ENCODE data around the gene BCR.
A peak's percentile ranks its signal among the peaks of the same experiment; 100 is the strongest.

Gene BCR

DNA sequence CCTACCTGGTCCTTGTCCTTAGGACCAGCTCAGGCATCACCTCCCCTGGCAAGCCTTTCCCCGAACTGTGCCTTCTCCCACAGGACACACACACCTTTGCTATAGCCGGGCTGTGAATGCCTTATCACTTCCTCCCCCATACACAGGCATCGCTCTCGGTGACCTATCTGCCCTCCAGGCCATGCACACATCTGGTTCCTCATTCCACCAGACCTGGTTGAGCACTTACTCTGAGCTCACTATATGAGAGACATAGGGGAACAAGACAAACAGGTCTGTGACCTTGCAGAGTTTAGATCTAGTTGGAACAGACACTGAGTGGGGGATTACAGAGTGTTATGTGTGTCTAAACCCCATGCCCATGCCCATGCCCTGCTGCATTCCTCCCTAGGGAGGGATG lies 3.1 kb upstream of the BCR start:
- peak; percentile 14 for DNase-seq (ENCODE audit: low spot score)

DNA sequence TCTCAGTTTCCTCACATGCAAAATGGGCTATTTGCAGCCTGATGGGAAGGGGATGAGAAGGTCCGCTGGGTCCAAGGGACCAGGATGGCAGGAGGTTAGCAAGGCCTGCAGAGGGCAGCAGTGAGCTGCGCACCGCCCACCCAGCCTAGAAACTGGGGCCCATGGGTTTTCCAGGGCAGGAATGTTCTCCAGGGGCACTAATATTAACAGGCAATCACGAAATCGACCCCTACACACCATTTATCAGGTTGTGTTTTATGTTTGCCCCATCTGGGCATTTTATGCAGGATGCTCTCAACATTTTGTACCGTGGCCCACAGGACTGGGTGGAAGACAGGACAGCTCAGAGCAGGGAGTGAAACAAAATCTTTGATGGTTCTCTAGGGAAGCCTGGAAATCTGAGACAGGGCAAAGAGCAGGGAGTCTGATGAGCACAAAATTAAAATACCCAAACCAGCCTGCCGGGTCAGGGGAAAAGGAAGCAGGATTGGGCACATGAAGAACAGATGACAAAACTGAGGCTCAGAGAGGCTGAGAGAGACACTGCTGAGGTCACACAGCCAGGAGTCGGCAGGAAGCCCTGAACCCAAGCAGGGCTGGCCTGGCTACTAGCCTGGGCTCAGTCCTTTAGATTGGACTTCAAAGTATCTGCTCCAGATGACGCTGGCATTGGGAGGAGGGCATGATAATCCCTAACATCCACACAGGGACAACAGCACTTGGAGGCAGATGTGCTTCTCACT lies 1.6 kb upstream of the BCR start:
- DNase-seq (ENCODE audit: low spot score) = peak; percentile 71

DNA sequence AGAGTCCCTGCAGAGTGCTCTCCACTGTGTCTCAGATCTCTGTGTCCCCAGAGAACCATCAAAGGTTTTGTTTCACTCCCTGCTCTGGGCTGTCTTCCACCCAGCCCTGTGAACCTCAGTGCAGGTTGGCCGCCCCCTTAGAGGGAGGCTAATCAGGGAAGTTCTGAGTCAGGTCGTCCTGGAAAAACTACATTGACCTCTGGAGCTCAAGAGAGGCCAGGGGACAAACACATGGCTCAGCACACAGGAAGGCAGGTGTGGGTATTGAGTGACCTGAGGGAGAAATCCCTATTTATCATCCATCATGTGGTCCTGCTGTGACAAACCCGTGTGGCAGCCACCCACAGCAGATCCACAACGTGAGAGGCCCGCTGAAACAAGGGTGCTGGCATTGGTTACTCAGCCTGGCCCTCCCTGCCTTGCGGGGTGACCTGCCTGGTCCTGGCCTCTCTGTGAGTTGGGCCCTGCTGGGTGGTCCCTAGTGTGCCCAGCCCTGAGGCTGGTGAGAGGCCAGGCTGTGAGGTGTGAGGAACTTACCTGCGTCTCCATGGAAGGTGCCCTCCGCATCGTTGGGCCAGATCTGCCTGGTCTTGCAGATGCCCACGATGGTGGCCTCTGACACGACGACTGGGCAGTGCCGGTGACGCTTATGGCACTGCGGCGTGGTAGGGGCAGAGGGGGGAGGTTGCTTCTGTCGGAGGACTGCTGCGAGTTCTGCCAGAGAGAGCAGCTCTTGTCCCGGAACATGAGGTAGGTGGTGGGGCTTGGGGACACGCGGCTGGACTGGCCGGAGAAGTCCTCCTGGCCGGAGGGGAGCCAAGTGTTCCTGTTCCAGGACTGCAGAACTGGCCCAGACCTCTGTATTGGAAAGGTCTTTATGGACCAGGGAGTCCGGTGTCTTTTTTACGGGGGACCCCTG lies 669 bp upstream of the BCR start:
- DNase-seq (ENCODE audit: low spot score) = peak; percentile 61

DNA sequence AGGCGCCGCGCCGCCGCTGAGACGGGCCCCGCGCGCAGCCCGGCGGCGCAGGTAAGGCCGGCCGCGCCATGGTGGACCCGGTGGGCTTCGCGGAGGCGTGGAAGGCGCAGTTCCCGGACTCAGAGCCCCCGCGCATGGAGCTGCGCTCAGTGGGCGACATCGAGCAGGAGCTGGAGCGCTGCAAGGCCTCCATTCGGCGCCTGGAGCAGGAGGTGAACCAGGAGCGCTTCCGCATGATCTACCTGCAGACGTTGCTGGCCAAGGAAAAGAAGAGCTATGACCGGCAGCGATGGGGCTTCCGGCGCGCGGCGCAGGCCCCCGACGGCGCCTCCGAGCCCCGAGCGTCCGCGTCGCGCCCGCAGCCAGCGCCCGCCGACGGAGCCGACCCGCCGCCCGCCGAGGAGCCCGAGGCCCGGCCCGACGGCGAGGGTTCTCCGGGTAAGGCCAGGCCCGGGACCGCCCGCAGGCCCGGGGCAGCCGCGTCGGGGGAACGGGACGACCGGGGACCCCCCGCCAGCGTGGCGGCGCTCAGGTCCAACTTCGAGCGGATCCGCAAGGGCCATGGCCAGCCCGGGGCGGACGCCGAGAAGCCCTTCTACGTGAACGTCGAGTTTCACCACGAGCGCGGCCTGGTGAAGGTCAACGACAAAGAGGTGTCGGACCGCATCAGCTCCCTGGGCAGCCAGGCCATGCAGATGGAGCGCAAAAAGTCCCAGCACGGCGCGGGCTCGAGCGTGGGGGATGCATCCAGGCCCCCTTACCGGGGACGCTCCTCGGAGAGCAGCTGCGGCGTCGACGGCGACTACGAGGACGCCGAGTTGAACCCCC lies 798 bp downstream of the BCR start:
- peak; percentile 24 for DNase-seq (ENCODE audit: low spot score)

DNA sequence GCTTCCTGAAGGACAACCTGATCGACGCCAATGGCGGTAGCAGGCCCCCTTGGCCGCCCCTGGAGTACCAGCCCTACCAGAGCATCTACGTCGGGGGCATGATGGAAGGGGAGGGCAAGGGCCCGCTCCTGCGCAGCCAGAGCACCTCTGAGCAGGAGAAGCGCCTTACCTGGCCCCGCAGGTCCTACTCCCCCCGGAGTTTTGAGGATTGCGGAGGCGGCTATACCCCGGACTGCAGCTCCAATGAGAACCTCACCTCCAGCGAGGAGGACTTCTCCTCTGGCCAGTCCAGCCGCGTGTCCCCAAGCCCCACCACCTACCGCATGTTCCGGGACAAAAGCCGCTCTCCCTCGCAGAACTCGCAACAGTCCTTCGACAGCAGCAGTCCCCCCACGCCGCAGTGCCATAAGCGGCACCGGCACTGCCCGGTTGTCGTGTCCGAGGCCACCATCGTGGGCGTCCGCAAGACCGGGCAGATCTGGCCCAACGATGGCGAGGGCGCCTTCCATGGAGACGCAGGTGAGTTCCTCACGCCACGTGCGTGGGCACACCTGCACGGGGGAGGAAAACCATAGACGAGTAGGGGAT lies 1.5 kb downstream of the BCR start:
- peak; percentile 23 for DNase-seq (ENCODE audit: low spot score)

DNA sequence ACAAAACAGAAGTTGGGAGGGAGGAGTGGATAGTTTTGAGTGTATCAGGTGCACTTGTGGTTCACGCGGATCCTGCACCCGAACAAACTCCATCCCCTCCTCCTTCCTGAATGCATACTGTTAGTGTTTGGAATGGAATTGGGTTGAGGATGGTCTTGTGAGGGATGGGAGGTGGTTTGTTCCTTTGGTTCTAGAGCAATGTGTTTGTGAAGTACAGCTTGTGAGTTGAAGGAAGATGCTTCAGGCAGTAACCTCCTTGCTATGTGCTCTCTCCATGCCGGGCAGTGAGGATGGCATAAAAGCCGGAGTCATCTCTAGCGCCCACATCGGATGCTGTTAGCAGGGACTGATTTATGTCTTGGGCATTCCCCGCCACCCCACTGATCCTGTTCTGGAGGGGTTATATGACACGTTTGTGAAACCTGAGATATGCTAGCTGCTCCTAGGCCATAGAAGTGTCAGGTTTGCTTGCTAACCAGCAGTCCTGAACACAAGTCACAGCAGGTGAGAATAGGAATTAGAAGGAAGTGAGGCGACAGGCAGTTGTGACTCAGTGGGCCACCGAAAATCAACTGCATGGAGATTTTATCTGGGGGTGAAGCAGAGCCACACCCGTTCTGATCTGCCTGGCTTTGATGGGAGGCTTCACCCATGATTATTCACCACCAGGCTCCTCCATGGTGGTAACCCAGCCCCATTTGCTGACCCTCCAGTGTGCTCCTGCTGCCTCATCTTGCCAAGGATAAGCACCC lies 2.2 kb downstream of the BCR start:
- peak; percentile 63 for DNase-seq (ENCODE audit: low spot score)

DNA sequence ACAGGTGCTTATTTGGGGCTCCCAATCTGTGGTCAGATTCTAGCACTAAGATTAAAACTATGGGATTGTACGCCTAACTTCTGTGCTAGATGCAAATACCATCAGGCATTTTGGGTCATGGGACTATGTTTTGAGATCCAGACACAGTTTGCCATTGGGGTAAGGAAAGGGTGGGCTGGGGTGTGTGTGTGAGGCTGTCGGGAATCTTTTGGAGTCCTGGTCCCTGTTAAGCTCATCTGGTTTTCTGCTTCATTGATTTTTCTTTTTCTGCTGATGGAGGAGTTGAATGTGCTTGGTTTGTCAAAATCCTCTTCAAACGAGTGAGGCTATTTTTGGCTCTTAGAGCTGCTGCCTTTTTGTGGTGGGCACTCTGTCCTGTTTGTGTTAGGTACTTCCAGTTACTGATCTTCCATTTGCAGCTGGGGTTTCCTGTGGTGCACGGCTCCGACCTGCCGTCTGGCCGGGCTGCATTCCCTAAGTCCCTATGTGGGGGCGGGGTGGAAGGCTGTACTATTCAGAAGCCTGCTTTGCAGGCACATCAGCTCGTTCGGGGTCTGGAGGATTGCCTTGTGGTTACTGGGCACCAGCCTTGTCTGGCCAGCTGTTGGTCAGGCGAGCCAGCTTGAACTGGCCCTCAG lies 2.9 kb downstream of the BCR start:
- DNase-seq (ENCODE audit: low spot score) = peak; percentile 29

DNA sequence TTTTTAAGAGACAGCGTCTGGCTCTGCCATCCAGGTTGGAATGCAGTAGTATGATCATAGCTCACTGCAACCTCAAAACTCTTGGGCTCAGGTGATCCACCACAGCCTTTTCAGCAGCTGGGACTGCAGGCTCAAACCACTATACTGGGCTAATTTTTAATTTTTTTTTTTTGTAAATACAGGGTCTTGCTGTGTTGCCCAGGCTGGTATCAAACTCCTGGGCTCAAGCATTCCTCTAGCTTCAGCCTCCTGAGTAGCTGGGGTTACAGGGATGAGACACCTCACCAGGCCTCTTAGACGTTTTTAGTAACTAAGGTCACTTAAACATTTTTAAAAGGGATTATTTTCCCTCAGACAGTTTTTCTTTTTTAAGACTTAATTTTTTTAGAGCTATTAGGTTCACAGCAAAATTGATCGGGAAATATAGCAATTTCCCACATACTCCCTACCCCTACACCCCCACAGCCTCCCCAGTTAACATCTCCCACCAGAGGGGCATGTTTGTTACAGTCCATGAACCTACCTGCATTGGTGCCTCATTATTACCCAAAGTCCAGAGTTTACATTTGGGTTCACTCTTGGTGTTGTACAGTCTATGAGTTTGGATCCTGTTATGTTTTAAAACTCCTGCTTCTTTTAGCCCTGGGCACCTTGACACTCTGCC lies 3.9 kb downstream of the BCR start:
- peak; percentile 14 for DNase-seq (ENCODE audit: low spot score)

DNA sequence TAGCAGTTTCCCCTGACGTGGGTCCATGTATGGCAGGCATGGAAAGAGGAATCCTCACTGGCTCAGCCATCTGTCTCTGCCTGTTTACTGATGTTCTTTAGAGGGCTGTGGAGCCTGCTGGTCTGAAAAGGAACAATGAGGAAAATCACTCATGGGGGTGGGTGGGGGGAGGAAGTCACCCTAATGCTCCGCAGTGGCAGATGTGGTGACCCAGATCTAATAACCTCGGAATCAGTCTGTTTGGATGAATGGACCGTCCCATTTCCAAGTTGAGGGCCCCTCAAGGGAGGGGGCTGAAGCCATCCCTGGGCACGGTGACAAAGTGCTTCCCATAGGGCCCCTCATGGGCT lies 4.4 kb downstream of the BCR start:
- no peak for DNase-seq (ENCODE audit: low spot score)

DNA sequence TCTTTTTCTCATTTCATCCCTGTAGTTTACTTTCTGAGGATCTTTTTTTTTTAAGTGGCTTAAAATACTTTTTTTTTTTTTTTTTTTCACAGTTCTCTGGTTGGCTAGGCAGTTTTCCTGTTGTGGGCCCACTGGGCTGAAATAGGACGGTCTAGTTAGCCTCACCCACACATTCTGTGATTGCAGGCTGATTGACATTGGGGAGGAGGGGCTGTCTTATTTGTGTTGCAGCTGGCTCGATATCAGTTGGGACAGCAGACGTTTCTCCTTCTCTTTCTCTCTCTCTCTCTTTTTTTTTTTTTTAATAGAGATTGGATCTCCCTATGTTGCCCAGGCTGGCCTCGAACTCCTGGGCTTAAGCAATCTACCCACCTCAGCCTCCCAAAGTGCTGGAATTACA lies 6.9 kb downstream of the BCR start:
- no peak for DNase-seq (ENCODE audit: low spot score)

DNA sequence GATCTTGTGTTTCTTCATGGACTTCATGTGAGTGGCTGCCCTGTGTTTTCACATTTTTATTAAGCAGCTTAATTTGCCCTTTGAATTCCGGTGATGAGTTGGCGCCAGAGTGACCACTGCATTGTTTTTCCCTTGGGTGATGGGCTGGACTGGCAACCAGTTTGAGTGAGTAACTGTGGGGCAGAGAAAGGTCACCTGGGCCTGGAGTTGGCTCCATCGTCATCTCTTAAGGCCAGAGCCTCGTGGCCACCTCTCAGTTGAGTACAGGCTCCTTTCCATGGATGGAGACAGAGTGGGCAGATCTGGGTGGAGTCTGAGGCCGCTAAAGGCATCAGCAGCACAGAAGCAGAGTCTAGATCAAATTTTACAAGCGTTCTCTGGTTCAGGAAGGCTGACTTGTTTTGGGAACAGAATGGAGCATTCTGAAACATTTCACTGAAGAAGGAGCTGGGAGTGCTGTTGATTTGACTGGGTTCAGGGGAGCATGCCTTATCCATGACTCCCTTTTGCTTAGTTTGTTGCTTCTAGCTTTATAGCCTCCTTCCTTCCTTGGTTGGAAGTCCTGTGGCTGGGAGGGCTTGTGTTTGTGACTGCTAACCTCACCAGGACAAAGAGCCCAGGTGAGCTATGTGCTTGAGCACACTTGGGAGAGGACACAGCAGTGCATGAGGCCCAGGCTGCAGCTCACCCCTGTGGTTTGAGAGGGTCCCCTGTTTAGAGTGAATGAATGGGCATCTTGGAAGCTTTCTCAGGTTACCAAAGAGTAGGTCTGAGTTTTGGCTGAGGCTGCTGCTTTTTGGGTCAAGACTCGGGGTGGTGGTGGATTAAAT lies 7.8 kb downstream of the BCR start:
- DNase-seq (ENCODE audit: low spot score) = no peak

DNA sequence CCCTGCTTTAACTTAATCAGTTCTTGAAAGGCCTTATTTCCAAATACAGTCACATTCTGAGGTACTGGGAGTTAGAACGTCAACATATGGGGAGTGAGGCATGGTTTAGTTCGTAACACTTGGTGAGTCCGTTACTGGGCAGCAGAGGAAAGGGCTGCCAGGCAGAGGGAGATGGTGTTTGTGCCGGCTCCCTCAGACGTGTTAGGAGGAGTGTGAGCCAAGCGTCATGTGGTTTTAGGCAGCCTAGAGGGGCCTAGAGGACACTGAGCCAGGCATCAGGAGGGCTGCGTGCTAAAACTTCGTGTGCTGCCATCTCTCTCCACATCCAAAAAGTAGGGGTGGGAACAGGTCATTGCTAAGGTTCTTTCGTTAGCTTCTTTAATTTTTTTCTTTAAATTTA lies 10.2 kb downstream of the BCR start:
- DNase-seq (ENCODE audit: low spot score) = no peak

DNA sequence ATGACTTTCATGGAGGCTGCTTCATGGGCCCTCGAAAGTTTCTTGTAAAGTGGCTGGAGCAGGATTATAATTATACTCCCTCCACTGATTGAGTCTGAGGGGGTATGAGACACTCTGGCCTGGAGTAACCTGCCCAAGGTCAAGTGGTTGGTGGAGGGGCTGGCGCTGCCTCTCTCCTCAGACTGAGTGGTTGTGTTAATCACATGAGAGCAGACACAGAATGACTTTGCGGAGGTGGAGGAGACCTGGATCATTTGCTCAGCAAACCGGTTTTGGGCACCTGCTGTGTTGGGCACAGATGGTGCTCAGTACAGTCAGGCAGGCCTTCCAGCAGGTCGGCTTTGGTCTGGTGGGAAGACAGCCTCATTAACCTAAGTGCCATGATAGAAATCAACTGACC lies 11.8 kb downstream of the BCR start:
- DNase-seq (ENCODE audit: low spot score) = no peak

DNA sequence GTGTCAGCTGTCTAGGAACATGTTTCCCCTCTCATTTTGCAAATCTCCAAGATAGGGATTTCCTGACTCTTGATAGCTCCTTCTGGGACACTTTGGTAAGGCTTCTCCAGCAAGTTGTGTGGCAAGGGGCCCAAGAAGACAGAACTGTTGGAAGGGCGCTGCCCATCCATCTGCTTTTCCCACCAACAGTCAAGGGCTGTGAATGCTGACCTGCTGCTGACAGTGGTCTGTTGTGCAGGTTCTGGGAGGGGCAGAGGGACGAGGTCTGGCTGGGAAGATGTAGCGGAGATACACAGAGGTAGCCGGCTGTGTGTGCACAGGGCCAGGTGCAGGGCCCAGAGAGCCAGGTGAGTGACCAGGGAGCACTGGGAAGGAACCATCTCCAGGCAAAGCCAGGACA lies 12.2 kb downstream of the BCR start:
- DNase-seq (ENCODE audit: low spot score) = no peak

DNA sequence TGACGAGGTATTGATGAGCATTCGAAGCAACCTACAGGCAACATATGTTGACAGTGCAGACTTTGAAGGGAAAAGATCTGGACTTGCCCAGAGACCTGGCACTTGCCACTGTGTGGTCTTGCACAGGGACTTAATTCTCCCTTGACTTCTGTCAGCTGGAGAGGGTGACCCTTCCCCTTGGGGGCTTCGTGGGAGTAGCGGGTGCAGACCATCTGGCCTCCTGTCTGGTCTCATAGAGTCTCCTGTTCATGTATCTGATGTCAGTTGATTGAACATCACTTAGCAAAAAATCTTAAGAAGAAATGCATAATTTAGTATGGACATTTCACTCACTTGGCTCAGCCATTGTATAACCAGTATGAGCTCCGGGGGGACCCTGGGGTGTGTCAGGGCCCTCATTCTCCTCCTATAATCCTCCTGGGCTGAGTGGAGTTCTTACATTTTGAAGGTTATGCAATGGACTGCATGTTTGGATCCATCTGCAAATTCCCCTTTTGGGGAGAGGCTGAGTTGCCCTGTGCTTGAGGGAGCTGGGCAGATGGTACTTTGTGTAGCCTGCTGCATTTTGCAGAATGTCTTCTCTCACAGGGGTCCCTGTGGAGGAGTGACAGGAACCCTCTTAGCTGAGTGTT lies 13.0 kb downstream of the BCR start:
- DNase-seq (ENCODE audit: low spot score) = no peak

DNA sequence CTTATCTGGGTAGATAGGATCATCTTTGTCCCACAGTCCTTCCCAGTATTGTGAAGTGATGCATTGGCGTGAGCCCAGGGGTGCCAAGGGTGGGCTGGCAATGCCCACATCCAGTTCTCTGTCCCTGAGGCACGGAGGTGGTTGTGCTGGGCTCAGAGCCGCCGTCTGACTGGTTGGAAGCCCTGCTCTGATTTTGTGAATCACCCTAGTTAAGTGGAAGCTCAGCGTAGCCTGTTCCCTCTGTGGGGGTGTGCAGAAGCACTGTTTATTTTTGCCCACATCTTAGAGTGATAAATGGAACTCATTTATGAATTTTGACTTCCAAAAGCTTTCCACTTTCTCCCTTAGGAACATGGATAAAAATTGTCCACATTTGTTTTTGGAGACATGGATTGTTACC lies 13.6 kb downstream of the BCR start:
- no peak for DNase-seq (ENCODE audit: low spot score)

DNA sequence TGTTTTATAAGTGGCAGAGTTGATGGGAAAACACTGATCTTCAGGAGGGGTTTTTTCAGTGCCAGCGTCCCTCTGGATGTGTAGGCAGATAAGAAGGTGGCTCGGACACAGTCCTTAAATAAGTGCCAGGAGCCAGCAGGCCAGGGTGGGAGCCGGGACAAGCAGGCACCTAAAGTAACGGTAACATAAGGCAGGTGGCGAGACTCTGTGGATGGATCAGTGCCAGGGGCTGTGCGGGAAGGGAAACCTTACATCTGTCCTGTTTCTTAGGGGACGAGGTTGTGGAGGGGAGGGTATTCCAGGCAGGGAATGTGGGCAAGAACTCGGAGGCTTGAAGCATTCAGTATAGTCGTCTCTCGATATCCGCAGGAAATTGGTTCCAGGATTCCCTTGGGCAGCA lies 15.9 kb downstream of the BCR start:
- DNase-seq (ENCODE audit: low spot score) = no peak

DNA sequence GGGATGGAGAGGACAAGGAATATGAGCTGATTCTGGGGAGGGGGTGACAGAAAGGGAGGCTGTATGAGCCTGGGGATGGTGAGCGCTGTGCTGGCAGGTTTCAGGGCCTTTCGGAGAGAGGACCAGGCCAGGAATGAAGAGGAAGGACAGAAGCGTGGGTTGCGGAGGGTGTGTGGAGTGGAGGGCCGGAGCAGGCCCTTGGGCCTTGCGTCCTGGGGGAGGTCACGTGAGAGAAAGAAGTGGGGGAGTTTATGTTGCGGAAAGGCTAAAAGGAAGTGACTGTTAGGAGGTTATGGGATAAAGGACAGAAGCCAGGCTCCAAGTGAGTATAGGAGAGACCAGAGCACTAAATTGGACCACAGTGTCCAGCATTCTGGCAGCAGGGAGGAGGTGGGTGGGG lies 17.5 kb downstream of the BCR start:
- no peak for DNase-seq (ENCODE audit: low spot score)

DNA sequence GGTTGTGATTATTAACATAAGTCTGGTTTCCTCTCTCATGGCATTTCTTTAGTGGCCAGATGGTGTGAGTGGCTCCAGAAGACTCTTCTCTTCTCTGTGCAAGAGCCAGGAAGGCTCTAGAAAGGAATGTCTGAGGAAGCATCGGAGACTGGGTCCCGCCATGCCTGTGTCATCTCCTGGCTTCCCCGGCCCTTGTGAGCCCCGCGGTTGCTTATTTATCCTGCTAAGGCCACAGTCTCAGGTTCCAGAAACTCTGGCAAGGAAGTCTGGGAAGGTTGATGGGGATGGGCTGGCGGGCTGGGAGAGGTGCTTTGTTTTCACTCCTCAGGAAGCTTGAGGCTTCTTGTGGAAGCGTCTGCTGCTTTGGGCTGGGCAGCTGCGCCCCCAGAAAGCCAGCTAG lies 18.9 kb downstream of the BCR start:
- no peak for DNase-seq (ENCODE audit: low spot score)

All from NAMALWA (cell line).